ENCODE measurements around the gene MGAT4A.
"Not testable (repeated sequence)": the region's sequence is repeated elsewhere in the genome, so short reads cannot be mapped to it uniquely, and the experiment has no call there.

MGAT4A gene

DNA sequence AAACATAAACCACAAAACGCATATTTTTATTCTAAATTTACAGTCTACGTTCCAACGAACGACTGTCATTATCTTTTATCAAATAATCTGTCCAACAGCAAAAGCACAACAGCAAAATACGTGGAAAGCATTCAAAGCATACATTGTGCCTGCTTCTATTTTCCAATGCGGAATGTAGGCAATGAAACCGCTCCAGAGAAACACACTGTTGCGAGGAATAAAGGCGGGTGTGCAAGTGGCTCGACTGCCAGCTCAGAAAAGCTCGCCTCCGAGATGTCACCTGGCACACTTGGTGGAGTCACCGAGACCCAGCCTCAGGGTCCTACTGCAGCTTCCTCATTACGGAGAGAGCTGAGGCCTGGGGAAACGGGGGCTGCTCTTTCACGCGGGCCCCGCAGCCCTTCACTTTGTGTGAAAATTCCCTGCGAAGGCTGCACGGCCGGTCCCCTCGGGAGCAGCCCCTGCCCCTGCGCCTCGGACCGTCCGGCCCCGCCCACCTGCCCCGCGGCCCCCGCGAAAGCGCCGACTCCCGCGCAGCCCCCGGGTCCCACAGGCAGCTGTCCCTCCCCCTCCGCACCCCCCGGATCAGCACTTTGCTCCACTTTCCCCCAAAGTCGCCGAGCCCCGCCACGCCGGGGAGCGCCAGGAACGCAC lies 752 bp downstream of the MGAT4A start:
- peak in 1 of 2 donors; percentile 32 for DNase-seq (ENCODE audit: low read depth in 2 of 2)

DNA sequence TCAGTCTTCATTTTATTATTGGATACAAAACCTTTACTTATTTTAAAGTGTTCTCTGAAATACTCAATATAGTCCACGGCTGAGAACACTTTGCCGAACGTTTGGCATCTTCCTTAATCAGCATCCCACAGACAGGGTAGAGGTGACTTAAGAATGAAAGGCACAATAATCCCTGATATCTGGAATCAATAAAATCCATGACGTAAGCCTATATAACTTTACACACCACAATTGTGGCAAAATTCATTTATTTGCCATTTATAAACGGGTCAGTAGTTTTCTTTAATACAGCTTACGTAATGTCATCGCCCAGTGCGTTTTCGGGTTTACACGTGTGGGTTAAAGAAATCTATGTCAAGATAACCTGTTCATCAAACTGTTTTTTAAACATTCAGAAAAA lies 1.3 kb downstream of the MGAT4A start:
- DNase-seq (ENCODE audit: low read depth in 2 of 2): no peak

DNA sequence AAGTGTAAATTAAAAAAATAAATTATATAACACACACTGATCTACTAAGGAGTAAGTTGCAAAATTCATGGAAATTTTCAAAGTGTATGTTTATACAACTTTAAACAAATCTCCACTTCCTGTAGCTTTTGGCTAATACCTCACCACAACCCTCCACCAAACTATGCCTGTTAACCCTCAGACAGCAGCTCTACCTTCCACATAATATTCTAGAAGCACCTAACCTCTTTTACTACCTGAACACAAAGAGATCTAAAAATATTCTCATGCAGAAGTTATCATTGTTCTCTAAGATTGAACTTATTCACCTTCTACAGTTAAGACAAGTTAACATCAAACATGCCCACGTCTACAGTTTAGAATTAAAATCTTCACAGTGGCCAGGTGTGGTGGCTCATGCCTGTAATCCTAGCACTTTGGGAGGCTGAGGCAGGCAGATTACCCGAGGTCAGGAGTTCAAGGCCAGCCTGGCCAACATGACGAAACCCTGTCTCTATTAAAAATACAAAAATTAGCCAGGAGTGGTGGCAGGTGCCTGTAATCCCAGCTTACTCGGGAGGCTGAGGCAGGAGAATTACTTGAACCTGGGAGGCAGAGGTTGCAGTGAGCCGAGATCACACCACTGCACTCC lies 2.7 kb downstream of the MGAT4A start:
- not testable (repeated sequence) for DNase-seq (ENCODE audit: low read depth in 2 of 2)

DNA sequence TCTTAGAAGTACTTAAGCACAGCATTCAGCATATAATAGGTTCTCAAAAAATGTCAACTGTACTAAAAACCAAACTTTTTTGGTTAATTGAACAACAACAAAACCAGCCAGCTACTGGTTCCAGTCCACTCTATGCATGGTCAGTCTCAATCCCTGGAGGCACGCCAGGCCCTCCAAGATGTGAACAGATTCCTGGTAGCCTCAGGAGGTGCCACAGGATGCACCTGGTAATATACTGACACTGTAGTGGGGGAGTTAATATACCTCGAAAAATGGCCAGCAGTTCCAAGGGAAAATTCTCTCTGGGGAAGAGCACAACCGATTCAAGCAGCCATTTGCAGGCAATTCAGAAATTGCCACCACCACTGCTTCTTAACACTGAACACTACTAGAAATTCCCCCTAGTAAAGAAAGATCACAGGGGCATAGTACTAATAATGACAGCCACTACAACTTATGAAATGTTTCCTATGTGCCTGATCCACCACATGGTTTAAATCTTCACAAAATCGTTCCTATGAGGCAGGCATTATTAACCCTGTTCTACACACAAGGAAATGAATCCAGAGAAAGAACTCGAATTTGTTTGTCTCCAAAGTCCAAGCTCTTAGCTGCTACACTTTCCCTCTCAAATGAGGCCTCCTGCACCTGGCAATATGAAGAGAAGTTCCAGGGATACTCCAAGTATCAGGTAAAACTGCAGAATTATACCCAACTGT lies 3.4 kb downstream of the MGAT4A start:
- DNase-seq (ENCODE audit: low read depth in 2 of 2): no peak

DNA sequence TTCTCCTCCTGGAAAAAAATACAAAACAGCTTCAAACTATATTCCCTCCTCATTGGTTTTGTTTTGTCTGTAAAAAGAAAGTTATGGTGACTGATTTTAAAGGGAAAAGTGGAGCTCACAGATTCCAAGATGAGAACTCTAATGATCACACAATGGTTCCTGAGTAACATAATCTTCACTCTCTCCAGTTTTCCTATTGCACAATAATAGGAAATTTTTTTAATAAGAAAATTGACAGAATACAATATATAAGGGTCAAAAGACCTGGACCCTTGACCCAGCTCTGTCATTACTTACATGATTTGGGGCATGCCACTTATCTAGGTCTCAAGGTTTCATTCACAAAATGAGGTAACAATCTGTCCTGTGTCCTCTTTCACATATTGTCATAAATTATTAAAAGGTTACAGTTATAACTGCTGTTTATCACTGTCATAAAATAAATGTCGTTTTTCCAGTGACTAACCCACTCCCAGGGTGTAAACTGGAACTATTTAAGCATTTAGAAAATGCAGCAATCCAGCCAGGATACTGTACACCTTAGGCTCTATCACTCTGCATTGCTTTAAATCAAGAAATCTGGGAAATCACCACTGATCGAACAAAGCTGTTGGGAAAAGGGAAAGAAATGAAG lies 4.1 kb downstream of the MGAT4A start:
- no peak for DNase-seq (ENCODE audit: low read depth in 2 of 2)

DNA sequence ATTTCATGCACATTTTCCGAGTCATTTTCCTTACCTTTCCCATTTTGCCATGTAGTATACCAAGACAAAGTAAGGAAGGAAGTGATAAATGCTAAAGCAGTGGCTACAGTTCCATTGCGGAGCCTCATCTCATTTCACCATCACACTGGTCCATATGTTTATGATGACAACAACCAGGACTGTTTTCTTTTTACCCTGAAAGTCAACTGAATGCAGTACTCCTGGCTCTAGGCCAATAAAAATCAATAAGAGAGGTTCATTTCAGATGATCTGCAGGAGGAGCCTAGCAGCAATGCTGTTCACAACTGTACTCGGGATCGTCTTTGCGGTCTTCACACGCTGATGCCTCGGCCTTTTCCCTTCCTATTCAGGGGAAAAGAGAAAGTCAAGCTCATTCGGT lies 4.7 kb downstream of the MGAT4A start:
- DNase-seq (ENCODE audit: low read depth in 2 of 2): no peak

DNA sequence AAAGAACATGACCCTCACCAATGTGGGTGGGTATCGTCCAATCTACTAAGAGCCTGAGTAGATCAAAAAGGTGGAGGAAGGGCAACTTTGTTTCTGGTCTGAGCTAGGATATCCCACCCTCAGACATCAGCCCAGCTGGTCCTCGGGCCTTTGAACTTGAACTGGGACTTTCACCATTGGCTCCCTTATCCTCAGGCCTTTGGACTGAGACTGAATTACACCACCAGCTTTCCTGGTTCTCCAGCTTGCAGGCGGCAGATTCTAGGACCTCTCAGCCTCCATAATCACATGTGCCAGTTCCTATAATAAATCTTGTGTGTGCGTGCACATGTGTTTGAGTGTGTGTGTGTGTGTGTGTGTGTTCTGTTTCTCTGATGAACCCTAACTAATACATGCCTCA lies 10.6 kb downstream of the MGAT4A start:
- DNase-seq (ENCODE audit: low read depth in 2 of 2): no peak

DNA sequence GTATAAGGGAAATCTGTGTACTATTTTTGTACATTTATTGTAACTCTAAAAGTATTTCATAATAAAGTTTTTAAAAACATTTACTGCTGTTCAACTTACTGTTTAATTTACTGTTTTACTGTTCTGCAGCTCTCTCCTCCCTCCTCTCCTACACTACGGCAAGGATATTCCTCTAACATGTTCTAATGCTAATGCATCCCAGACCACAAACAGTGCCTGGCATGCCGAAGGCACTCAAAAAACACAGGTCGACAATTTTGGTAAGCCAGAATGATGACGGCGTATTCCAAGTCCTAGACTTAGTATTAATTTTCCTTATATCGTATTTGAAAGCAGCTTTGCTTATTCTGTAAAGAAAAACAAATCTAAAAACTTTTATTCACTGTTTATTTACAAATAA lies 13.3 kb downstream of the MGAT4A start:
- no peak for DNase-seq (ENCODE audit: low read depth in 2 of 2)

DNA sequence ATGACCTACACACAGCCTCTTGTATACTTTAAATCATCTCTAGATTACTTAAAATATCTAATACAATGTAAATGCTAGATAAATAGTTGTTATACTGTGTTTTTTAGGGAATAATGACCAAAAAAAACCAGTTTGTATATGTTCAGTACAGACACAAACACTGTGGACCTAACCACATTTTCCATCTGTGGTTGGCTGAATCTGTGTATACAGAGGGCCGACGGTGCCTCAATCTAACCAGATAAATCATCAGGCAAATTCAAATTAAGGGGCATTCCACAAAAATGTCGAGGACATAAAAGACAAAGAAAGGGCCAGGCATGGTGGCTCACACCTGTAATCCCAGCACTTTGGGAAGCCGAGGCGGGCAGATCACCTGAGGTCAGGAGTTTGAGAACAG lies 14.1 kb downstream of the MGAT4A start:
- DNase-seq (ENCODE audit: low read depth in 2 of 2): no peak

DNA sequence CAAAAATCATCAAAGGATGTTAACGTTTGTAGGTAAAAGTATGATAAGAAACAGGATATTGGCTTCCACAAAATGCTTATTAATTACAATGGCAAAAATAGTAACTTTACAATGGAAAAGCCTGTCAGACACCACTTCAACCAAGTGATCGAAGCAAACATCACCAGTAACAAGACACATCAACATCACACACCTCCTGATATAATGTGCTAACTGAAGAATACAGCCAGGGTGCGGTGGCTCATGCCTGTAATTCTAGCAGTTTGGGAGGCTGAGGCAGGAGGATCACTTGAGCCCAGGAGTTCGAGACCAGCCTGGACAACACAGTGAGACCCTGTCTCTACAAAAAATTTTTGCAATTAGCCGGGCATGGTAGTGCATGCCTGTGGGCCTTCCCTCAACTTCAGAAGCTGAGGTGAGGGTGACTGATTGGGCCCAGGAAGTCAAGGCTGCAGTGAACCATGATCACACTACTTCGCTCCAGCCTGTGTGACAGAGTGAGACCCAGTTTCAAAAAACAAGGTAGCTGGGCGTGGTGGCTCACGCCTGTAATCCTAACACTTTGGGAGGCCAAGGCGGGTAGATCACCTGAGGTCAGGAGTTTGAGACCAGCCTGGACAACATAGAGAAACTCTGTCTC lies 15.0 kb downstream of the MGAT4A start:
- DNase-seq (ENCODE audit: low read depth in 2 of 2): no peak

DNA sequence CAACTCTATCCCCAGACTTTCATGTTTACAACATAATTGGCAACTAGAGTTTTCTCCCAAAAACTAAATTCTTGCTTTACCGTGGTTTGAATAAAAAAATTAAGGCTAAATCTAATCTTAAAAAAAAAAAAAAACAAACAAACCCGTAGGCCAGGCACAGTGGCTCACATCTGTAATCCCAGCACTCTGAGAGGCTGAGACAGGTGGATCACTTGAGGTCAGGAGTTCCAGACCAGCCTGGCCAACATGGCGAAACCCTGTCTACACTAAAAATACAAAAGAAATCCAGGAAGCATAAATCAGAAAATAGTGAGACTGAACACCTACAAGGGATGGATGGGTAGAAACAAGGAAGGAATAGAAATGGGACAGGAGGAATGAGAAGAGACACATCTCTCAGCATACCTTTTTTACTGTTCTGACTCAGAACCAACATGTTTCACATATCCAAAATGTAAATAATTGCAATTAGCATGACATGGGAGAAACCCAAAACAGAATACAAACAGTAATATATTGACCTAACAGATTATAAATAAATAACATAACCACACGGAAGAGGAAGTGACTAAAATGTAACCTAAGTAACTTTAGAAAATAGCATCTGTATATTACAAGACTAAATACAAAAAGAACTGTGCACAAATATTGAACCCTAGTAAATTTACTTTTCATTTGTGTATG lies 17.5 kb downstream of the MGAT4A start:
- DNase-seq (ENCODE audit: low read depth in 2 of 2): no peak

DNA sequence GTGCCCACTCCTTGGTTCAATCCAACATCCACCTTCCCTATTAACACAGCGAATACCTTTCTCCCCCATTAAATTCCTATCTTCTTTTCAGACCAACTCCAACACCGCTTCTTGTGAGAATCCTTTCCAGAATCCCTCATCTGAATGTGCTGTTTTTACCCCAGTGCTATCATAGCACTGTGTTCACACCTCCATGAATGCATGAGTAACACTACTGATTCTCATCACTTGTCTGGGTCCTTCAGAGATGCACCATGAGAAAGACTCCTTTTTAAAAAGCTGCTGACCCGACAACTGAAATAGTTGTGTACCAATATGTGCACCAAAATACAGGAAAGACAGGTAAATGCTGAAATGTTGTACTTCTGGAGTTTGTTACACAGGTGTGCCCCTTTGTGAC lies 18.8 kb downstream of the MGAT4A start:
- DNase-seq (ENCODE audit: low read depth in 2 of 2): no peak

DNA sequence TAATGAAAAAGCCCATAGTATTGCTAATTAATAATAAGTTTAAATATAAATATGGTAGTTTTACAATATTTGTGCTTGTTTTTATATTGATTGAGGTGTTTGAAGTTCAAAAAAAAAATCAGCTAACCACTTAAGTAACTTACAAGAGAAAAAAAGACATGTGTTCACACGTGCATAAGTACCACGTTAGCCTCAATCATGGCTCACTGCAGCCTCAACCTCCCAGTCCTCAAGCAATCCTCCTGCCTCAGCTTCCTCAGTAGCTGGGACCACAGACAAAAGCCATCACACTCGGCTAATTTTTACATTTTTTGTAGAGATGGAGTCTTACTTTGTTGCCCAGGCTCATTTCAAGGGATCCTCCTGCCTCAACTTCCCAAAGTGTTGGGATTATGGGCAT lies 19.4 kb downstream of the MGAT4A start:
- no peak for DNase-seq (ENCODE audit: low read depth in 2 of 2)

DNA sequence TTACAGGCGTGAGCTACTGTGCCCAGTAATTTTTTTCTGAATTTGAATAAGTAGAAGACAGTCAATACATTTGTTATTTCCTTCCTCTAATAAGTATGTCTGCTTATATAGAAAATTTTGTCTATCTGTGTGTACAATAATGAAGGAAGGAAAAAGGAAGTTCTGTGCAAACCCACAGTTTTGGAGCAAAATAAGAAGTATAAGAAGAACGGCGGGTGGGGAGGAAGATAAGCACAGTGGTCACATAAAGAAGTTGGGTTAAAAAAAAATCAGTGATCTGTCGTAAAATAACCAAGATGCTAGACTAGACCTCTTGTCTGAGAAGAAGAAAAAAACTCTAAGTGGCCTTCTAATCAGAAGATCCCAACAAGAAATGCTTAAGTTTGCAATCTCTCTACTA lies 20.2 kb downstream of the MGAT4A start:
- DNase-seq (ENCODE audit: low read depth in 2 of 2): no peak

DNA sequence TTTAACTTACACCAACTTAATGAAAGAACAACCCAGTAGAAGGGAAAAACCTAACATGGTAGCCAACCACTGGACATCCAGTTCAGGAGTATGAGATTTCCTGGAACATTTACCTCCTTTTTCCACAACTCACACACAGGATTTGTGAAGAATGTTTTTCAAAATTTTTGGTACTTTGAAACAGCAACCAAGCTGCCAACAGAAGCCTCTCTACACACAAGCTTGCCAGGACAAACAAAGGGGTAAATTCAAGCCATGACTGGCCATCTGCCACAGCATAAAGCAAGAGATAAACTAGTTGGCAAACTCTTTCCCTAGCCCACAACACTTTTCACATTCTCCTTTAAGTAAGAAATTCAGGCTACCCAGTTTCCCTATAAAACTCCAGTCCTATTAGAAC lies 21.4 kb downstream of the MGAT4A start:
- no peak for DNase-seq (ENCODE audit: low read depth in 2 of 2)

DNA sequence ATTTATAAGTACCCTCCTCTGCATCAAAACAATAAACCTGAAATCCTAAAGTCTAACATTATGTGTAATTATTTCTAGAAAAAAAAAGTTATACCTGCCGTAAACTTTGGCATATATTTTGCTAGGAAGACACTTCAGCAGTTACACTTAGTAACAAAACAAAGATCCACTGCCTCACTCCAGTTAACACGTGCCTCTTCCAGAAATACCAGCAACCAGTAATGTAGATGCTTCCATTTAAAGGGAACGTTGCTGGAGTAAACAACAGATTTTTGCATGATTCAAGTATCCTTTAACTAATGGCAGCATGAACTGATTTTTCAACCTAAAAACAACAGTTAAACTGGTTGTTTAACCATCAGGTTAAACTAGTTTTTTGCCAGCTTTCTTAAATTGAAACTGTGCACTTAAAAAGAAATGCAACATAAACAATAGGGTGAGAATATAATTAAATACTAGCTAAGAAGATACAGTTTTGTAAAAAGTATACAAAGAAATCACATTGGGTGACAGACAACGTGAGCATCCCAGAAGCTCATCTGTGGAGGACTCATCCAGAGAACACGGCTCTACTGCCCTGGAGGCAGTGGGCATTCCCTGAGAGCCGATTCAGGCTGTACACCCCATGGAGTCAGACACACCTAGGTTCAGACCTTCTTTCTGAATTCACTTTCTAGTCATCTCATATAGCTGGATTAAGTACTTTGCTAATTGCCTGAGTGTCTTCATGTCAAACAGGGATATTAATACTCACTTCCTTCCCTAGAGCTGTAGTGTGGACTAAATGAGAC lies 22.3 kb downstream of the MGAT4A start:
- no peak for DNase-seq (ENCODE audit: low read depth in 2 of 2)

DNA sequence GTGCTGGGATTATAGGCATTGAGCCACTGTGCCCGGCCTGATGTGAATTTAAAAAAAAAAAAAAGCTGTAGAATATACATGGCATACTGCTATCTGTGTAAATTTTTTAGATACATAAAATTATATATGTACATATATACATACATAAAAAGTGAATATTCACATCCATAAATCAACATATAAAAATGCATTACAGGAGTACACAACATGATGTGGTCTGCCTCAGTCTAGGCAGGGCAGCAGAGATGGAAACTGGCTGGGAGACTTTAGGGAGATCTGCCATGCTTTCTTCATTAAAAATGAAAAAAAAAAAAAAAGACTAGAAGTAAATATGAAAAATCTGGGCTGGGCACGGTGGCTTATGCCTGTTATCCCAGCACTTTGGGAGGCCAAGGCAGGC lies 24.3 kb downstream of the MGAT4A start:
- no peak for DNase-seq (ENCODE audit: low read depth in 2 of 2)

DNA sequence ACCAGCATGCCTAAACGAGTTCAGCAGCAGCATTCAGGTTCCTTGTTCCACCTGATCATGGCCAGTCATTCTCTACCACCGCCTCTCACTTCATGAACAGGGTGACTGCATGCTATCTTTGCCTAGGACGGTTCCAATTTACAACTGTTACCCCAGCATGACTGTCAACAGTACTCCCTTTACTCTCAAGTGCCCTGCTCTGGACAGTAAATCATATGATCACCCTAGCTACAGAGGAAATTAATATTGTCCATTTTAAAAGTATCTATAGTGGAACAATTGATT lies 25.7 kb downstream of the MGAT4A start:
- DNase-seq (ENCODE audit: low read depth in 2 of 2): no peak

DNA sequence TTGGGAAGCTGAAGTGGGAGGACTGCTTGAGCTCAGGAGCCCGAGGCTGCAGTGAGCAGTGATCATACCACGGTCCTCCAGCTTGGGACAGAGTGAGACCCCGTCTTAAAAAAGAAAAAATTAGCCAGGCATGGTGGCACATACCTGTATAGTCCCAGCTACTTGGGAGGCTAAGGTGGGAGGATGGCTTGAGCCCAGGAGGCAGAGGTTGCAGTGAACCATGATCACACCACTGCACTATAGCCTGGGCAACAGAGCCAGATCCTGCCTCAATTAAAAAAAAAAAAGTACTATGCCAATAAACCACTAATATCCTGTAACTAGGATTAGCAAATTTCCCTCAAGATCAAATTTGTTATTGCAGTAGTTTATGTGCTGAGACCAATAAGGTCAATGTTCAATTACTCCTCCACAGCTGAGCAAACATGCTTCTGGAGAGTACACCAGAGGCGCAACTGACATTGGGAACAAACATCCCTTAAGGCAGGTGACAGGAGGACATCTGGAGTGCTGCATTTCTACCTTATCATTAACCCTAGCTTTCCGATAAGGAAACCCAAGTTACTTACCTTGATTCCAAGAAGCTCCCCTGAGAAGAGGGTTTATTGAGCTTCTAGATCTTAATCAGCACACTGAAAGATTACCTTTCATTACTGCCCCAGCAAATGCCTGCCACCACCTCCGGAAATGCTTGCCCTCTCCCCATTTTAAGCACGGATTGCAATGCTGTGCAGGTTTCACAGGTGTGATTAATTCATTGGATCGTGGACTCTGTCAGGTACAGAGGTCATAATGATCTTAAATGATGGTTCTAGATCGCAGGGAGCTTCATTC lies 26.2 kb downstream of the MGAT4A start:
- DNase-seq (ENCODE audit: low read depth in 2 of 2): no peak

DNA sequence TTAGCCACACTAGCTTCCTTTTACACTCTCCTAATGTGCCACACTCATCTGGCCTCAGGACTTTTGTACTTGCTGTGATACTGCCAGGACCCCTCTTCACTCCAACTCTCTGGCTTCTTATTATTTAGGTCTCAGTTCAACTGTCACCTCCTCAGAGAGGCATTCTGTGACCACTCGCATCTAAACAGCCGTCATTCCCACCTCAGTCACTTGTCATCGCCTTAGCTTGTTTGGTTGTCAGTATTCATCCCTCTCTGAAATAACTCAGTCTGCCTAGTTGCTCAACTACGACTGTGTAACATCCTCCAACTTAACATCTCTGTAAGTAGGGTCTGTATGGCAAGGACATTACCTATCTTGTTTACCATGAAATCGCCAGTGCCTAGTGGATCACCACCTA lies 27.2 kb downstream of the MGAT4A start:
- no peak for DNase-seq (ENCODE audit: low read depth in 2 of 2)
